Measurements from ENCODE around the gene CADPS2.

Gene CADPS2

DNA sequence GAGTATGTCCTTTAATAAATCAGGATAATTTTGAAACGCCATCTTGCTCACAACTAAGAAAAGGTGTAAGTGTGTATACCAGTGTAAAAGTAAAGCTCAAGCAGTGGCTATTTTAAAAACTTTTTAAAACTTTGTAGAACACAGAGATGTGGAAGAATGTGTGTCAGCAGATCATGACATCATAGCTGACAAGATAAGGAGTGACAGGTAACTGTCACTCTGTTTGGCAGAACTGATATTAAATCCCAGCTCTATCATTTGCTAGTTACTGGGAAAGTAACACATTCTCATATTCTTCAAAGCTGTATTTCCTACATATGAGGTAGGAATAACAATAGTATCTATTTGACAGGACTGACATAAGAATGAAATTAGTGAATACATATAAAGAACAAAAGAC, 119.7 kb downstream of the CADPS2 start:
- DNase-seq: no peak

DNA sequence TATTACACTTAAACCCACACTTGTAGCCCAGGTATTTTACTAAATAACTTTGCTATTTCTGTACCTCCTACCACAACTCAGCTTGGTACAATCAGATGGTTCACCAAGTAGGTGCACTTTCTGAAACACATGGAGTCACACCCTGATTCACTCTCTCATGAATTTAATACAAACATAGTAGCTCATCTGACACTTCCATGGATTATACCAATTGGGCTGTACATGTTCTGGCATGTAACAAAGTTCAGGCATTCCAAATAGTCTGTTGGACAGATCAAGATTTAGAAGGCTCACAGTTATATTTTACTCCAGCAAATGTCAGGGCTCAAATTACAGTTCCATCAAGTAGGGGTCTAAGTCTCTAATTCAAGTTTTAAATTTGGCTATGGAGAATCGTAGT, 121.4 kb downstream of the CADPS2 start:
- no peak for DNase-seq

DNA sequence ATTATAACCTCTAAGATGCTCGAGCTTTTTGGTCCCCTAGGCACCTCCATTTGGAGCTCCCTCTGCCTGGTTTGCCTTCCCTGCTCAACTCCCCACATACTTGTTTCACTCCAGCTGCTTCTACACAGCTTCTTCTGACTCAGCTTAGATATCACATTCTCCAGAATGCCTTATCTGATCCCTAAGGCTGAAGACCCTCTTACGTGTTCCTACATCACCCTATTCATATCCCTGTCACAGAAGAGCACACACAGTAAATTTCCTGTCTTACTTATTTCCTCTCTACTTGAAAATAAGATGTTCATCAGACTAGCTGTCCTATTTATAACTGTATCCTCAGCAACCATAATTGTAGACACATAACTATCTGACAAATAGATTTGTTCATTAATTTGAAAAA, 122.2 kb downstream of the CADPS2 start:
- no peak for DNase-seq

DNA sequence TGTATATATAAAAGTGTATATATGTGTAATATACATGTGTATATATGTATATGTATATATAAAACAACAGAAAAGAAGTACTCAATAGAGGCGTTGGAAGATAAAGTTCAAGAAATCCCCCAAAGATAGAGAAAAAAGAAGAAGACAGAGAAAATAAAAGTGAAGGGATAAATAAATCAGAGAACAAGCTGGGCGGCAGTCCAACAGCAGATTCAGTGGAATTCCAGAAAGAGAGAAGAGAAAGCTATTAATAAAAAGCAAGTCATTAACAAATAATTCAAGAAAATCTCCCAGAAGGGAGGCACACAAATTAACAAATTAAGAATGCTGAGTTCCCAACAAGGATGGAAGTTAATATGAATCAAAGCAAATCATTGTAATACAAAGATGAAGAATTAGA, 124.2 kb downstream of the CADPS2 start:
- DNase-seq: no peak

DNA sequence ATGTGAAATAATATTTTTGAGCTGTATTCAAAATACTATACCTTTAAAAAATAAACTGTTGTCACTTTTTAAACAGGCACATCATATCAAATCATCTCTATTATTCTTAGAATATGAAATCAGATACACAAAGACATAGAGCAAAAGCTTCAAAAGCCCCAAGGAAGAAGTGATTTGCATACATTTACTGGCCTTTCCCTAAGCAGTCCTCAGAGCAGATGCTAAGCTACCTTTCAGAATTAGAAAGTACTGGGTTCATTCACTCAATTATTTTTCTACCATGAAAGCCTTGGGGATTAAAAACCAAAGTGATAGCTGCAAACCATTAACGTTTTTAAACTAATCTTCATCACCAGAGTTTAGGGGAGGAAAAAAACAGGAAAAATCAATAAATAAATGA, 127.8 kb downstream of the CADPS2 start:
- no peak for DNase-seq

DNA sequence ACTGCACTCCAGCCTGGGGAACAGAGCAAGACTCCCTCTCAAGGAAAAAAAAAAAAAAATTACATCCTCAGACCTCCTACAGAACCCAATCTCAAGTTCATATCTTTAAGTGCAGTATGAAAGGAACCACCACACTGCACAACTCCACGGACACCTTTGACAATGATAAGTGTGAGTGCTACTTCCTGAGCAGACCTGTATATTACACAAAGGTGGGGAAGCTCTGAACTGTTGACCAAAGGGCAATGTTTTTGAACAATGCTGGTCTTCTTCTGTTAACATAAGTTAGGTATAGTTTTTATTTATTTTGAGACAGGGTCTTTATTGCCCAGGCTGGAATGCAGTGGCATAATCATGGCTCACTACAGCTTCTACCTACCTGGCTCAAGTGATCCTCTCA, 129.4 kb downstream of the CADPS2 start:
- DNase-seq: no peak

DNA sequence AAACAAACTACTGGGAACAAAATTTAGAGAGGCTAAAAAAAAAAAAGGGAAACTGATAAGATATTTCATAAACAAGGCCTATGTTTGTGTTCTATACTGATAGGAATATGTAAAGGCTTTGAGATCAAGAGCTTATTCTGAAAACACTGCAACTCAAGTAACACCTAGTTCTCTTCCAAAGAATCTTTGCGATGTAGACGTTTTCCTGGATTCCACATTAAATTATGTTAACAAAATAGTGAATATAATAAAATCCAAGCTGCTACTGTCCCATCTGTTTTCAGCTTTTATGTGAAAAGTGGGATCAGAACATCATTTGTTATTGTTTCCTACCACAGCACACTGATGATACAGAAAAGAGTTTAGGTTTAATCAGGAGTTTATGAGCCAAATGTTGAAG, 130.6 kb downstream of the CADPS2 start:
- no peak for DNase-seq

DNA sequence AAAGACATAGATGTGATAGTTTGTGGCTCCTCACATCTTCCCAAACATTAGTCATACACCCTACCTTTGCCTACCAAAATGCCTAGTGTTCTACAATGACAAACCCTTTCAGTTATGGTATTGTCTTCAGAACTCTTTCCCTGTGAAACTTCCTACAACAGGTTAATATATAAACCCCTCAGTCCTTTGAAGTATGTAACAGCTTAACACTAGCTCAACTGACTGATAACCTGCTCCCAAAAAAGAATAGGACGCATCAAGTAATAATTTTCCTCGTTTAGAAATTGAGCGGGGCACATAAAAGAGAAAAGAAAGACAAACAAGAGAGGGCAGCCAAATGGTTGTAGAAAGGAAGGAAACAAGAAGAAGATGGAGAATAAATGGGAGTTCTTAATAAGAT, 133.7 kb downstream of the CADPS2 start:
- no peak for DNase-seq

DNA sequence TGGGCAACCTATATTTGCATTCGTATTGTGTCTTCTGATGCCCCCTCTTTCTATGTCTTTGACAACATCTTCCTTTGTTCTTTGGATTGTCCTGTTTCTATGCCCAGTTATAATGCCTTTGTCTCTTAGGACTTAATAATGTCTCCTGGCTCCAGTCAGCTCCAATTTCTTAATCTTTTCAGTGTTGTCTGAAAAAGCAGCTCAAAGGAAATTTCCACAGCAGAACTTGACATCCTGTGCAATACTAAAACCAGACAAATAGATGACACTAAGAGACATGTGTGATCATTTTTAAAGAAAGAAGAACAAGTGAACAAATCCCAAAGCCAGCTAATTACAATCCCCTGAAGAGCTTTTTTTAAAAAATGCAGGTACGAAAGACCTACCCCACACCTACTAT, 135.9 kb downstream of the CADPS2 start:
- DNase-seq: no peak

DNA sequence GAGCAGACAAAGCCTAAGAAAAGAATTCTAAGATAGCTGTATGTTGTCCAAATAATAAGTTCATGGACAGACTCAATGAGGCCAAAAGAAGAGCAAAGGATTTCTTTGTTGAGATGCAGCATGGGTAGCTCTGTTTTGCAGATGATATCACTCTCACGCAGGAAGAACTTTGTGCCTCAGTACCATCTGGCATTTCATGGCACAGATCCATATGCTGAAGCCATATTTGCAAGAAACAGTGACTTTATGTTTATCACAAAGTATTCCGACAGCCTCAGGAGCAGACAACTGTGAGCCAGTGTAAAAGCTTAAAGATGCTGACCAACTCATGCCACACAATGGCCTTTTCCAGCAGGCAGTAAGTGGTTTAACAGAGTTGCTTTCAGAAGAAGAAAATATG, 138.1 kb downstream of the CADPS2 start:
- DNase-seq: peak; percentile 60

DNA sequence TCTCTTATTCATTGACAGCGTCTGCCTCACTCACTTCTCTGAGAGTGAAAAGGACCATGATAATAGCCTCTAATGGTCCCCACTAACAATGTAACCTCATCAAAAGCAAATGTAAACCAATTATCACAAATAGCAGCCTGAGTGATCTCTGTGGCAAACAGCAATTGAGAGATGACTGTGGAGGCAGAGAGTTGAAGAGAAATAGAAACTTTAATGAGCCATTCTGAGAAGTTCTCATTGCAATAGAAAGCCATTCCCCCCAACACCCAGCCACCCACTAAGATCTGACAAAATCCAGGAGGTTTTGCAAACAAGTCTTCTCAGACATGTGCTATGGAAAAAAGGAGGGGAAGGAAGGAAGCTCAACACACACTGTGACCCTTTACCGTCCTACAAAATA, 139.3 kb downstream of the CADPS2 start:
- DNase-seq: no peak

DNA sequence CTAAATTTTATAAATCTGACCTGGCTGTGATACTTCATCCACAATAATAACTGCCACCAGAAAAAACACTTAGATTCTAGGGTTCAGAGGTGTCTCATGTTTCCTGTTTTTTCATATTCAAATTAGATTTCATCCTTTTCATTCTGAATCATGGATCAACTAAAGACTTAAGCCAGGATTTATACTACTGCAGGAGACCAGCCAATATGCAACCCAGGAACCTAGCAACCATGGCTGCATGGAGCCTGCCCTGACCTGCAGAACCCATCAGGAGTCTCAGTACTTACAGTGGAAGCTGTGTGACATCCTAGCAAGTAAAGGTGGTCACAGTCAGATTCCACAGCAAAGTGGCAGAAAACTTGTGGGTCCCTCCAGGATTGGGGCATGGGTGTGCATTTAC, 143.0 kb downstream of the CADPS2 start:
- DNase-seq: no peak

DNA sequence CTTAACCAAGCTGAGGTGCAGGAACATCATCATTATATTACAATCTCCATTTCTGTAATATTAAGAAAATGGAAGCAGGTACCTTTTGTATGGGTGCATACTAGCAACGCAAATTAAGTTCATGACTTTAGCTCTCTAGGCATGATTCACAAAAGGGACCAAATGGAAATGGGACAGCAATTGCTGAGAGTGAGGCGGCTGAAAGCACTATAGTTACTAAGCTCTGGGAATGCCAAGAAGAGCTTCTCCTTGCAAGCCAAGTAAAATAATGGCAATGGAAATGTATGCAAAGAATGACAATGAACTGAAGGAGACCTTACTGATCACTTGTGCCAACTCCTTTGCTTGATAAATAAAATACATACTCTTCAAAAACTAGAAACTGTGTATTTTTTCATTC, 147.3 kb downstream of the CADPS2 start:
- DNase-seq: no peak

DNA sequence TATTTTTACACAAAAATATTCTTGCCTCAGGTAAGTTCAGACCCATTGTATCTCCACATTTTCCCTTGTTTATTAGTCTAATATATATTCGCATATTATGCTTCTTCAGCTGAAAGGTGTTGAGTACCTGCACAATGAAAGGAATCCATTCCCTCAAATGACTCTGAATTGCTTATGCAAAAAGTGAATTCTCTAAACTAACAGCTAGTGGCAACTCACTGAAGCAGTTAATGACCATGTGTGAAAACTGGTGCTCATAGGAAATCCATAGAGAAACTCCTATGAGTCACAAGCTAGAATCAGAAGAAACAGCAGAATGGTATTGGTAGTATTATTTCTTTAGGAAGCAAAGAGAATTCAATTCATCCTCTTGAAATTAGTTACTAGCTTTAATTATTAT, 150.1 kb downstream of the CADPS2 start:
- peak; percentile 10 for DNase-seq

DNA sequence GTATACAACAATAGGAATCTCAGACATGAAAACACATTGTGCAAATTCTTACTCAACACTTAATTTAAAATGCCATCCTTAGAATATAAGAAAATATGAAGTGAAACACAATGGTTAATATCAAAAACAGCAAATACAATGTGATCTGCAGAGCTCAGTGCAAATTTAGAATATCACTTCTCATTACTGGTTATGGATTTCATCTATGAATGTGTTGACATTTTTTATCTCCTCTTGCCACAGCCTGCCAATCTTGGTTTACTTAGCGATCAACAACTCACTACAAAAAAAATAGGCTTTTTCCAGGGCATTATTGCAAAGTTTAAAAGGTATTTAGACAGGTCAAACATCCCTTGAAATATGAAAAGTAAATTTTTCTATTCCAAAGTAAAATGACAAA, 158.5 kb downstream of the CADPS2 start:
- no peak for DNase-seq

DNA sequence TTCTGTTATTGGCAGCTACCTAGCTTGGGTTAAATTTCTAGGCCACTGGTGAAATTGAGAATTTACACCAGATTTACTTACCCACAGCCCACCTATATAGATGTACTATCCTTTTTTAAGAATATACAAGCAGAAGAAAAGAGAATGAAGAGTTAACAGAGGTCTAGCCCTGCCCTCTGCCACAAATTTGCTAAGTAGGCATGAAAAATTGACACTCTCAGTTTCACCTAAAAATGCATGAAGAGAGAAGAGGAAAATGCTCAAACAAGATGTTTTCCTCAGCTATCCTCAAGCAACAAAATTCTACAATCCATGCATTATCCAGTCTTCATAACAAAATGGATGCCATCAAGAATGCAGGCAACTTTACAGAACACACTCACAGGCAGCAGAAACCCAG, 158.9 kb downstream of the CADPS2 start:
- no peak for DNase-seq

DNA sequence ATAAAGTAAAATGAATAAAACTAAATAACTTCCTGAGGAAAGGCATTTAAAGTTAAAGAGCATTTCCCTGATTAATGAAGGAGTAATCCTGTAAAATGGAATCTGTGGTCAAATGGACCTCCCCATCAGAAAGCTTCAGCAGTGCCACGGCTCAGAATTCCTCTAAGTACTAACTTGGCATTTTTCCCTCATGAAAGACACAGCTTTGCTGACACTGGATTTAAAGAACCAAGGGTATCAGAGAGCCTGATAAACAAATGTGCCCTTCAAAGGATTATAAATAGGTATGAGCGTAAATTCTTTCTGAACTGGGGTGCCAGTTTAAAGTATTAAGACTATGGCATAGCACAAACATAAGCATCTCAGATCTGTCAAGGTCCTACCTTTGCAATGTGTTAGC, 159.4 kb downstream of the CADPS2 start:
- no peak for DNase-seq

DNA sequence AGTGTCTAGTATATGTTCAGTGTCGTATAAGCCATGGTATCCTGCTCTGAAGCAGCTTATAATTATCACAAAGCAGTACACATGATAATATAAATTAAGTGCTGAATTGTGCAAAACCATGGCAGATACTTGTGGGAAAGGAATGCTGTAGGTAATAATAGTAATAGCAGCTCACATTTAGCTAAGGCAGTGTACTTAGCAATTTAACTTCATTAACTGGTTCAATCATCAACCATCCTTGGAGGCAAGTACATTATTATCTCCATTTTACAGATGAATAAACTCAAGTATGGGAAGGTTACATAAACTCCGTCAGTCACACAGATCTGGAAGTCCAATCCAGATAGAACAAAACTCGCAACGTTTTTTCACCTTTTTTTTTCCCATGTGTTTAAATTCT, 161.9 kb downstream of the CADPS2 start:
- DNase-seq: no peak

DNA sequence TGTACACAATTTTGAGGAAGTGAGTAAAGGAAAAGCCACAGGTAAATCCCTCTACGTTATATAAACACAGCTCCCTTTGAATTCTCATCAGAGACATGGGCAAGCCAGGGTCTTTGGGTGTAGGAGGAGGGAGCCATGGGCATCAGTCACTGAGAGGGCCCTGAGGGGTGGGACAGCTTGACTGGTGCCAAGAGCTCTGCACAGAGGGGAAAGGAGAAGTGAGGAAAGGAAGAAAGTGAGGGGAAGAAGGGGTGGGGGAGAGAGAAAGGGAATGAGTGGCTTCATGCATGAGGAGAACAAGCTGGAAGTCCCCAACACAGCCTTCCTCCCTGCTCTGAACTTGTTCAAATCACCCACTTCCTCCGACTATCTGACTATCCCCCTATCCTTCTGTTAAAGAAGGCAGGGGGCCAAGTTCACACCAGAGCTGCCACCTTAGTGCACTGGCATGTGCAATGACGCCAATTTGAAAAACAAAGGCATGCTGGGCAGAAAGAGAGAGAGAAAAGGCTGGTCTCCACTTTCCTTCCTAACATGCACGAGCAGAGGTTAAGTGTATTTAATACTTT, 167.2 kb downstream of the CADPS2 start:
- no peak for DNase-seq

DNA sequence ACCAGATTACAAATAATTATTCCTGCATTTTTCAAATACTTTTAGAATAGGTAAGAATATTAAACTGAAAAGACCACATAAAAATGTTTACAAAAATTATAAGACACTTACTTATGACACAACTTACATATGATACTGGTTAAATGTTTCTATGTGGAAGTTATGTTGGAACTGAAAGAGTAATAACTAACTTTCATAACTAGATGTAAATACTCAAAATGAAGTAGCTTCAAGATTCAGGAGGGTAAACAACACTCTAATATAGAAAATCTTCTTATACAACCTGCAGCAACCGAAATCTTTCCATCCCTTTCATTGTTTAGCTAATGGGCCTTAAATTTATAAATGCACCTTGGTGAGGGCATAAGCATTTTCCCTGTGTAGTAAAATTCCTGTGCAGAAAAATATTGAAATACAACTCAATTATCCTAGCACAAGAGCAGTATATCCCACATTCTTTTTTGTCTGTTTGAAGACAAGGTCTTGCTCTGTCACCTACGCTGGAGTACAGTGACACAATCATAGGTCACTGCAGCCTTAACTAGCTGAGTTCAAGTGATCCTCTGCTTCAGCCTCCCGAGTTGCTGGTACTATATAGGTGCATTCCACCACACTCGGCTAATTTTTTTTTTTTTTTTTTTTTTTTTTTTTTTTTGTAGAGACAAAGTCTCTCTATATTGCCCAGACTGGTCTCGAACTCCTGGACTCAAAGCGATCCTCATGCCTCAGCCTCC, 168.7 kb downstream of the CADPS2 start:
- DNase-seq: no peak

DNA sequence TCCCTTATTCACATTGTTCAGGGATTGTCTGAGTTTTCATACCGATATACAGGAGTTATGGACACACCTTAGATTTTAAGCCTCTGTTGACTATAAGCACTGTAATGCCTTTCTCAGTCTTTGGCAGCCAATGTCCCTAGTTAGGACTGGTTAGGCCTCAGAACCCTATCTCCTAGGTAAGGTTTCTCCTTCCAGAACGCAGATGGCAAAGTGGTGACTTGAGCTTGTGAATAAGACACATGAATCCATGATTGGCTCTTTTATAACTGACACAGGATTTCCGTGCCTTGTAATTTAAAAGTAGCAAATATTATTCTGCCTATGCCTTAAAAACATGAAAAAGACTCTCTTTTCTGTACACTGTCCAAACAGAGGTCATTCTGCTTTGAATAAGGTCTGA, 171.1 kb downstream of the CADPS2 start:
- no peak for DNase-seq

DNA sequence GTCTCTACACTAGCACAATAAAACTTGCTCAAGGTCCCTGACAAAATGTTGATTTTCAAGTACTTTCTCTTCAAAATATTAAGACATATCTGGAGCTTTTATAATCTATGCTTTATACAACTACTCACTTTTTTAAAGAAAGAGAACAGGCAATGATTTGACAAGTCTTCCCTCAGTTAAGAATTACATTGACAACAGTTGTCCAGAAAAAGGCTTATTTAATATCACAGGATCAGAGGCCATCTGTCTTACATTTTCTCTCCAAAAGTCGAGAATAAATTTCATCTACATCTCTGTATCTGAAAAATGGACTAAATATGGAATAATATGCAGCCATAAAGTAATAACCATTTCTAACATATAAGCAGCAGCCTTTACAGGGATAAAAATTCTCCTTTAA, 175.3 kb downstream of the CADPS2 start:
- DNase-seq: no peak

DNA sequence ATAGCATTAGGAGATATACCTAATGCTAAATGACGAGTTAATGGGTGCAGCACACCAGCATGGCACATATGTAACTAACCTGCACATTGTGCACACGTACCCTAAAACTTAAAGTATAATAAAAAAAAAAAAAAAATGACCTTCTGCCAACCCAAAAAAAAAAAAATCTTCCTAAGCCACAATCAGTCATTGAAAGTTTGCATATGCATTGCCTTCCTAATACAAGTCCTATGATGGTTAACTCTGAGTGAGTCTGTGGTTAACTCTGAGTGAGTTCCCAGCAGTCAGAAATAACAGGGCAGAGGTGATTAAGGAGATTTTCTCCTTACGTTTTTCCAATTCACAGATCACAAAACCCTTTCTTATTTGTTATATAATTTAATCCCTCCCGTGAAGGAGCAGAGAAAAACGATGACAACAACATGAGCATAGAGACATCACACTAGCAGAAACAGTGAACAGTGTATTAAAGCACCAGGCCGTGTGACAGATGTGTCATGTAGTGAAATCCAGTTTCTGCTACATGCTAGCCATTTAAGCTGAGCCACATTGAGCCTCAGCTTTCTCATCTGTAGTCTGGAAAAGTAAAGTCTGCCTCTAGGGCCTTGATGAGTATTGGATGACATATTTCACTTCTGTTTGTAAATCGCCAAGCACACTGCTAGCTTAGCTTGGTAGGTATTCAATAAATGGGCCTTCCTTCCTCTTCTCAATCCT, 176.2 kb downstream of the CADPS2 start:
- no peak for DNase-seq

DNA sequence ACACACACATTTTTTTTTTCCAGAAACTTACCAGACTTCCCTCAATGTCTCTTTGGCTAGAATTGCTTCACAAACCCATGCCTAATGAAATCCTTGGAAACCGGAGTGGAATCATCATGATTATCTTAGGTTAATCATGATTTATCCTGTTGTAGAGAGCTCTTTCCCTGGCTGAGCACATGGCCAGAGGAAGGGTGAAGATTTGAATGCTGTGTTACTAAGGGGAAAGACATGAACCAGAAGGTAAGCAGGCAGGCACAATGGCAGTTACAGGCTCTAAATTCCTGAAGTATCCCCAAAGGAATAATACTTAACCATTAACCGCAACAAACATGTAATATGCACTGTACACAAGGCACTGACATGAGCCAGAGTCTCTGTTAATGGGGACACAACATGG, 179.4 kb downstream of the CADPS2 start:
- no peak for DNase-seq

All from NCI-H1694 treated with DMSO at 0.1 percent for 48 hours (cell line).